HG02870 (cell line): ENCODE measurements around the gene NDUFC1.

Experiments
- ATAC-seq: cut with Tn5 transposase; IDR thresholded peaks from one replicate; pipeline ENCODE4 v1.9.1; 2021; ENCODE audit warnings: mild to moderate bottlenecking, moderate library complexity; ENCODE audit not compliant: unreplicated experiment

NDUFC1 gene

GRCh38 chr4:139253046-139253445, 49.2 kb downstream of the NDUFC1 start:
- ATAC-seq: no peak

- ATAC-seq: no peak
These were observed 54.5 kb downstream of the NDUFC1 start for GRCh38 chr4:139247700-139248238.

- ATAC-seq: no peak
These were observed 55.0 kb downstream of the NDUFC1 start for GRCh38 chr4:139247241-139247640.

GRCh38 chr4:139246166-139246565, 56.1 kb downstream of the NDUFC1 start:
- no peak for ATAC-seq

- no peak for ATAC-seq
These were observed 56.7 kb downstream of the NDUFC1 start for GRCh38 chr4:139245590-139245989.

- ATAC-seq: no peak
These were observed 58.6 kb downstream of the NDUFC1 start for GRCh38 chr4:139243448-139244365.

- no peak for ATAC-seq
These were observed 59.7 kb downstream of the NDUFC1 start for GRCh38 chr4:139242511-139243051.

GRCh38 chr4:139241784-139242151, 60.5 kb downstream of the NDUFC1 start:
- ATAC-seq: no peak

- ATAC-seq: no peak
These were observed 61.0 kb downstream of the NDUFC1 start for GRCh38 chr4:139241086-139241783.
